ENCODE measurements around the gene USO1. TPM values are rescaled to one million over a fixed set of nuclear protein-coding genes. Genes with fewer than 3 reads are reported as not detected.
A peak's percentile ranks its signal among the peaks of the same experiment; 100 is the strongest.

USO1 gene
- total RNA-seq, 2 donors from 2014 or later = 57.6 to 89.7 TPM

GRCh38 chr4:75819121-75819520, 94.7 kb downstream of the USO1 start:
- Histone ChIP-seq H3K4me3 (no peak overlapping the region), H3K9me3 (no peaks in the 10 kb centered on the region), H3K27ac (peak overlapping the region in 2 of 4 donors; percentile 55 to 62), H3K27me3 (no peaks in the 10 kb centered on the region), H3K4me1 (no peaks in the 10 kb centered on the region), H3K36me3 (replicated peaks in 1 of 2; ENCODE audit: insufficient read depth in 1 of 2, low read depth in 2 of 2) (peaks cover 0 to 7% of the 10 kb centered on the region in 2 donors)
- WGBS, 2 donors = 58 to 75% methylated on average over 4 of the region's 4 CpGs
- ATAC-seq = no peak
- intact Hi-C loops (cut with DNase I) = loop anchor here (10.0 kb wide), 1 partner anchor 136 kb away; no protein-coding TSS in a partner anchor
- TF ChIP-seq CTCF (IDR thresholded peaks at IDR 0.05) (no peak), POLR2A (IDR thresholded peaks at IDR 0.05) (no peak)
- peak in 1 of 4 donors; percentile 7 for DNase-seq

- Histone ChIP-seq H3K27ac (peak overlapping the region in 2 of 4 donors; percentile 40 to 62), H3K9me3 (no peaks in the 10 kb centered on the region), H3K36me3 (replicated peaks in 1 of 2; ENCODE audit: insufficient read depth in 1 of 2, low read depth in 2 of 2) (no peaks in the 10 kb centered on the region), H3K4me1 (no peaks in the 10 kb centered on the region), H3K27me3 (no peaks in the 10 kb centered on the region), H3K4me3 (no peak overlapping the region)
- TF ChIP-seq CTCF (IDR thresholded peaks at IDR 0.05) (no peak), POLR2A (IDR thresholded peaks at IDR 0.05) (no peak)
- DNase-seq (no peak), ATAC-seq (no peak)
- WGBS, 2 donors = 15 to 26% methylated on average over 2 of the region's 2 CpGs
- intact Hi-C loops (cut with DNase I) = no loop called here
Observed at GRCh38 chr4:75820197-75820596, 95.8 kb downstream of the USO1 start.

GRCh38 chr4:75820676-75821075, 96.3 kb downstream of the USO1 start:
- intact Hi-C loops (cut with DNase I) = no loop called here
- 20 to 23% methylated on average over 3 of the region's 3 CpGs for WGBS, 2 donors
- H3K4me1 ChIP-seq = no peaks in the 10 kb centered on the region
- H3K36me3 ChIP-seq (replicated peaks in 1 of 2; ENCODE audit: insufficient read depth in 1 of 2, low read depth in 2 of 2) = no peaks in the 10 kb centered on the region
- ATAC-seq (no peak), DNase-seq (no peak)
- H3K27ac ChIP-seq = peak overlapping the region in 1 of 4 donors; percentile 62
- no peaks in the 10 kb centered on the region for H3K27me3 ChIP-seq
- no peak overlapping the region for H3K4me3 ChIP-seq
- no peaks in the 10 kb centered on the region for H3K9me3 ChIP-seq
- no peak for TF ChIP-seq CTCF (IDR thresholded peaks at IDR 0.05)
- no peak for TF ChIP-seq POLR2A (IDR thresholded peaks at IDR 0.05)

GRCh38 chr4:75821216-75821615, 96.8 kb downstream of the USO1 start:
- WGBS, 2 donors = 81 to 86% methylated on average over 3 of the region's 3 CpGs
- DNase-seq (no peak), ATAC-seq (no peak)
- Histone ChIP-seq H3K27me3 (no peaks in the 10 kb centered on the region), H3K27ac (no peak overlapping the region), H3K9me3 (no peaks in the 10 kb centered on the region), H3K4me3 (no peak overlapping the region), H3K4me1 (no peaks in the 10 kb centered on the region), H3K36me3 (replicated peaks in 1 of 2; ENCODE audit: insufficient read depth in 1 of 2, low read depth in 2 of 2) (no peaks in the 10 kb centered on the region)
- intact Hi-C loops (cut with DNase I) = no loop called here
- TF ChIP-seq POLR2A (IDR thresholded peaks at IDR 0.05) (no peak), CTCF (IDR thresholded peaks at IDR 0.05) (no peak)

- intact Hi-C loops (cut with DNase I) = no loop called here
- TF ChIP-seq POLR2A (IDR thresholded peaks at IDR 0.05) (no peak), CTCF (IDR thresholded peaks at IDR 0.05) (no peak)
- Histone ChIP-seq H3K36me3 (replicated peaks in 1 of 2; ENCODE audit: insufficient read depth in 1 of 2, low read depth in 2 of 2) (no peaks in the 10 kb centered on the region), H3K4me3 (no peak overlapping the region), H3K9me3 (no peaks in the 10 kb centered on the region), H3K27ac (no peak overlapping the region), H3K27me3 (no peaks in the 10 kb centered on the region), H3K4me1 (no peaks in the 10 kb centered on the region)
- DNase-seq = peak in 2 of 4 donors; percentile 24 to 68
- WGBS, 2 donors = 71 to 83% methylated on average over 5 of the region's 5 CpGs
- ATAC-seq = no peak
Observed at GRCh38 chr4:75821966-75822365, 97.6 kb downstream of the USO1 start.

All from body of pancreas (tissue), 4 donors.